NCI-H446 treated with DMSO at 0.1 percent for 48 hours (cell line): ENCODE measurements around the gene ABTB1.
"Not testable (repeated sequence)": the region's sequence is repeated elsewhere in the genome, so short reads cannot be mapped to it uniquely, and the experiment has no call there.

Experiments used
- DNase-seq: peaks from one replicate; lab custom pipeline; 2025; lab: John Stamatoyannopoulos, UW

Gene ABTB1

GRCh38 chr3:127650236-127650635 is 22.5 kb upstream of the ABTB1 start:
- no peak for DNase-seq

GRCh38 chr3:127651516-127652172 is 21.1 kb upstream of the ABTB1 start:
- no peak for DNase-seq

- DNase-seq: no peak
Observed at GRCh38 chr3:127652246-127652995, 20.3 kb upstream of the ABTB1 start.

GRCh38 chr3:127654374-127654773 is 18.4 kb upstream of the ABTB1 start:
- DNase-seq: no peak

GRCh38 chr3:127654993-127655392 is 17.8 kb upstream of the ABTB1 start:
- DNase-seq: not testable (repeated sequence)

GRCh38 chr3:127655641-127656040 is 17.1 kb upstream of the ABTB1 start:
- DNase-seq: no peak

- DNase-seq: no peak
Observed at GRCh38 chr3:127656906-127657305, 15.8 kb upstream of the ABTB1 start.

GRCh38 chr3:127658234-127658633 is 14.5 kb upstream of the ABTB1 start:
- DNase-seq: no peak

- no peak for DNase-seq
Observed at GRCh38 chr3:127660621-127661251, 12.0 kb upstream of the ABTB1 start.

- no peak for DNase-seq
Observed at GRCh38 chr3:127661600-127661999, 11.2 kb upstream of the ABTB1 start.

GRCh38 chr3:127662001-127662469 is 10.7 kb upstream of the ABTB1 start:
- no peak for DNase-seq

GRCh38 chr3:127663151-127663550 is 9.6 kb upstream of the ABTB1 start:
- peak; percentile 21 for DNase-seq

GRCh38 chr3:127665165-127665564 is 7.6 kb upstream of the ABTB1 start:
- no peak for DNase-seq

- no peak for DNase-seq
Observed at GRCh38 chr3:127665586-127665985, 7.2 kb upstream of the ABTB1 start.

GRCh38 chr3:127666676-127667075 is 6.1 kb upstream of the ABTB1 start:
- DNase-seq: no peak

- DNase-seq: peak; percentile 80
Observed at GRCh38 chr3:127667119-127667681, 5.6 kb upstream of the ABTB1 start.

- no peak for DNase-seq
Observed at GRCh38 chr3:127668906-127669305, 3.8 kb upstream of the ABTB1 start.

GRCh38 chr3:127669541-127670228 is 3.1 kb upstream of the ABTB1 start:
- no peak for DNase-seq

- DNase-seq: no peak
Observed at GRCh38 chr3:127670229-127670559, 2.6 kb upstream of the ABTB1 start.

- DNase-seq: no peak
Observed at GRCh38 chr3:127670761-127671522, 1.8 kb upstream of the ABTB1 start.
